Measurements from ENCODE around the gene NUP160. TPM values are rescaled to one million over a fixed set of nuclear protein-coding genes. Genes with fewer than 3 reads are reported as not detected.

Gene NUP160
- polyA plus RNA-seq, 1 donor from 2014 or later = 45.5 TPM

DNA sequence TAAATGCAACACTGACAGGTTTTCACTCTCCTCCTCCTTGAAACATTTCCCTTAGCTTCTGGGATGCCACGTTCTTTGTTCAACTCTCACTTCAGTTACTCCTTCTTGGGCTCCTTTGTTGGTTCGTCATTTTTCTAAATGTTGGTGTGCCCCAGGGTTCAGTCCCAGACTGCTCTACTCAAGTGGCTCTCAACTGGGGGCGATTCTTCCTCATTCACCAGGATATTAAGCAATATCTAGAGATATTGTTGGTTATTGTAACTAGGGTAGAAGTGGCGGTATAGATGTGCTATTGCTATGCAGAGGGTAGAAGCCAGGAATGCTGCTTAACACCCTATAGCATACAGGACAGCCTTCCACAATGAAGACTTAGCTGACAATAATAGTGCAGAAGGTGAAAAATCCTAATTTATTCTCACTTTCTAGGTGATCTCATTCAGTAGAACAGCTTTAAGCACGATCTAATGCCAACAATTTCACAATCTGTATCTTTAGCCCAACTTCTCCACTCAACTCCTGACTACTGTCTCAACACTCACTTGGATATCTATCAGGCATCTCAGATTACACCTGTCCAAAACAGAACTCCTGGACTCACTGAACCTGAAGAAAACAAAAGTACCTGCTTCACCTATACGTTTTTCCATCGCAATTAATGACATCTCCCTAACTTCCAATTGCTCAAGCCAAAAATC lies 4.6 kb downstream of the NUP160 start:
- Histone ChIP-seq H3K9ac (ENCODE audit: low read length) (no peak overlapping the region), H3F3A (ENCODE audit: insufficient read depth, low read length, poor library complexity, severe bottlenecking) (no peaks in the 10 kb centered on the region), H3K36me3 (ENCODE audit: insufficient read depth, low read length) (no peaks in the 10 kb centered on the region), H3K79me2 (replicated peaks; ENCODE audit: insufficient read depth, low read length) (peaks cover 31% of the 10 kb centered on the region), H3K4me2 (ENCODE audit: low read length) (no peak overlapping the region), H2AFZ (ENCODE audit: low read depth, low read length) (no peak overlapping the region), H3K27ac (ENCODE audit: low read length) (no peak overlapping the region), H3K27me3 (ENCODE audit: insufficient read depth, low read depth, low read length) (no peaks in the 10 kb centered on the region), H3K4me3 (ENCODE audit: low read length) (no peak overlapping the region), H4K20me1 (ENCODE audit: insufficient read depth) (peaks cover 4% of the 10 kb centered on the region), H3K9me2 (ENCODE audit: insufficient read depth, low read length) (no peaks in the 10 kb centered on the region), H3K9me3 (ENCODE audit: low read length) (no peaks in the 10 kb centered on the region)
- TF ChIP-seq RAD21 (conservative IDR thresholded peaks at IDR 0.05) (no peak), REST (IDR thresholded peaks at IDR 0.05; ENCODE audit: borderline replicate concordance) (no peak), TAF1 (IDR thresholded peaks at IDR 0.05; ENCODE audit: low read depth) (no peak), MXI1 (conservative IDR thresholded peaks at IDR 0.05; ENCODE audit: poor library complexity, severe bottlenecking) (no peak), EZH2 (IDR thresholded peaks at IDR 0.05; ENCODE audit: borderline replicate concordance, insufficient read depth, low read length, poor library complexity, severe bottlenecking) (no peak), POLR2AphosphoS5 (IDR thresholded peaks at IDR 0.05) (no peak), SMC3 (conservative IDR thresholded peaks at IDR 0.05; ENCODE audit: poor library complexity) (no peak), EP300 (conservative IDR thresholded peaks at IDR 0.05; ENCODE audit: poor library complexity, severe bottlenecking) (no peak)
- TF ChIP-seq, protein P1, sequence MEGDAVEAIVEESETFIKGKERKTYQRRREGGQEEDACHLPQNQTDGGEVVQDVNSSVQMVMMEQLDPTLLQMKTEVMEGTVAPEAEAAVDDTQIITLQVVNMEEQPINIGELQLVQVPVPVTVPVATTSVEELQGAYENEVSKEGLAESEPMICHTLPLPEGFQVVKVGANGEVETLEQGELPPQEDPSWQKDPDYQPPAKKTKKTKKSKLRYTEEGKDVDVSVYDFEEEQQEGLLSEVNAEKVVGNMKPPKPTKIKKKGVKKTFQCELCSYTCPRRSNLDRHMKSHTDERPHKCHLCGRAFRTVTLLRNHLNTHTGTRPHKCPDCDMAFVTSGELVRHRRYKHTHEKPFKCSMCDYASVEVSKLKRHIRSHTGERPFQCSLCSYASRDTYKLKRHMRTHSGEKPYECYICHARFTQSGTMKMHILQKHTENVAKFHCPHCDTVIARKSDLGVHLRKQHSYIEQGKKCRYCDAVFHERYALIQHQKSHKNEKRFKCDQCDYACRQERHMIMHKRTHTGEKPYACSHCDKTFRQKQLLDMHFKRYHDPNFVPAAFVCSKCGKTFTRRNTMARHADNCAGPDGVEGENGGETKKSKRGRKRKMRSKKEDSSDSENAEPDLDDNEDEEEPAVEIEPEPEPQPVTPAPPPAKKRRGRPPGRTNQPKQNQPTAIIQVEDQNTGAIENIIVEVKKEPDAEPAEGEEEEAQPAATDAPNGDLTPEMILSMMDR (IDR thresholded peaks at IDR 0.05; ENCODE audit: poor library complexity, severe bottlenecking) = no peak

GRCh38 chr11:47842749-47843148 lies 5.4 kb downstream of the NUP160 start:
- Histone ChIP-seq H3K79me2 (replicated peaks; ENCODE audit: insufficient read depth, low read length) (peaks cover 28% of the 10 kb centered on the region), H3K9me3 (ENCODE audit: low read length) (no peaks in the 10 kb centered on the region), H3F3A (ENCODE audit: insufficient read depth, low read length, poor library complexity, severe bottlenecking) (no peaks in the 10 kb centered on the region), H3K27me3 (ENCODE audit: insufficient read depth, low read depth, low read length) (no peaks in the 10 kb centered on the region), H4K20me1 (ENCODE audit: insufficient read depth) (peaks cover 4% of the 10 kb centered on the region), H3K4me2 (ENCODE audit: low read length) (no peak overlapping the region), H3K4me3 (ENCODE audit: low read length) (no peak overlapping the region), H3K9ac (ENCODE audit: low read length) (no peak overlapping the region), H3K27ac (ENCODE audit: low read length) (no peak overlapping the region), H3K36me3 (ENCODE audit: insufficient read depth, low read length) (no peaks in the 10 kb centered on the region), H2AFZ (ENCODE audit: low read depth, low read length) (no peak overlapping the region), H3K9me2 (ENCODE audit: insufficient read depth, low read length) (no peaks in the 10 kb centered on the region)
- TF ChIP-seq EZH2 (IDR thresholded peaks at IDR 0.05; ENCODE audit: borderline replicate concordance, insufficient read depth, low read length, poor library complexity, severe bottlenecking) = no peak
- no peak for TF ChIP-seq RAD21 (conservative IDR thresholded peaks at IDR 0.05)
- TF ChIP-seq REST (IDR thresholded peaks at IDR 0.05; ENCODE audit: borderline replicate concordance) = no peak
- no peak for TF ChIP-seq SMC3 (conservative IDR thresholded peaks at IDR 0.05; ENCODE audit: poor library complexity)
- TF ChIP-seq, protein P1 (IDR thresholded peaks at IDR 0.05; ENCODE audit: poor library complexity, severe bottlenecking) = no peak
- no peak for TF ChIP-seq TAF1 (IDR thresholded peaks at IDR 0.05; ENCODE audit: low read depth)
- no peak for TF ChIP-seq MXI1 (conservative IDR thresholded peaks at IDR 0.05; ENCODE audit: poor library complexity, severe bottlenecking)
